NCI-H2227 treated with DMSO at 0.1 percent for 48 hours (cell line): ENCODE data around the gene LAGE3.

Source experiments
- DNase-seq: peaks from one replicate; lab custom pipeline; 2025; lab: John Stamatoyannopoulos, UW

The LAGE3 gene

GRCh38 chrX:154478728-154479622, at the start of gene LAGE3:
LAGE3 (minus strand) TSS chrX:154479281; CDS start chrX:154478915, 366 bp downstream.
- peak; percentile 89 for DNase-seq

- DNase-seq = peak; percentile 79
These were observed 48.0 kb upstream of the LAGE3 start for GRCh38 chrX:154526901-154527675.

- no peak for DNase-seq
These were observed 46.8 kb upstream of the LAGE3 start for GRCh38 chrX:154525606-154526490.

GRCh38 chrX:154519389-154519788, 40.3 kb upstream of the LAGE3 start:
- no peak for DNase-seq

- DNase-seq = no peak
These were observed 38.2 kb upstream of the LAGE3 start for GRCh38 chrX:154517101-154517781.

GRCh38 chrX:154516656-154517100, 37.6 kb upstream of the LAGE3 start:
- DNase-seq = no peak

- DNase-seq = peak; percentile 88
These were observed 37.0 kb upstream of the LAGE3 start, which contains the start of gene FAM3A for GRCh38 chrX:154515966-154516655. FAM3A (minus strand) TSS chrX:154516232; CDS start chrX:154515772, 460 bp downstream.

- DNase-seq = no peak
These were observed 36.2 kb upstream of the LAGE3 start for GRCh38 chrX:154515090-154515965.

GRCh38 chrX:154513716-154514115, 34.6 kb upstream of the LAGE3 start:
- no peak for DNase-seq

GRCh38 chrX:154512879-154513553, 33.9 kb upstream of the LAGE3 start:
- no peak for DNase-seq

GRCh38 chrX:154511761-154512160, 32.7 kb upstream of the LAGE3 start:
- DNase-seq = no peak

GRCh38 chrX:154509455-154509854, 30.4 kb upstream of the LAGE3 start:
- no peak for DNase-seq

GRCh38 chrX:154508384-154508745, 29.3 kb upstream of the LAGE3 start:
- no peak for DNase-seq

- DNase-seq = no peak
These were observed 28.7 kb upstream of the LAGE3 start for GRCh38 chrX:154507673-154508383.

GRCh38 chrX:154506483-154507332, 27.6 kb upstream of the LAGE3 start:
- no peak for DNase-seq

- no peak for DNase-seq
These were observed 26.7 kb upstream of the LAGE3 start for GRCh38 chrX:154505734-154506133.

GRCh38 chrX:154502989-154503388, 23.9 kb upstream of the LAGE3 start:
- DNase-seq = no peak
